ENCODE results near the gene SART1. TPM values are rescaled to one million over a fixed set of nuclear protein-coding genes. Genes with fewer than 3 reads are reported as not detected.
A peak's percentile ranks its signal among the peaks of the same experiment; 100 is the strongest.
"Not testable (repeated sequence)": the region's sequence is repeated elsewhere in the genome, so short reads cannot be mapped to it uniquely, and the experiment has no call there.

SART1 gene
- polyA plus RNA-seq, 6 donors from 2014 or later: 13.9 to 39.7 (median 18.3) TPM

- Mint-ChIP-seq H3K9me3 (no peaks in the 10 kb centered on the region), H3K27ac (no peak overlapping the region), H3K4me1 (peaks cover 0 to 6% (median 0%) of the 10 kb centered on the region in 3 donors), H3K4me3 (peak overlapping the region in 1 of 8 donors; percentile 20), H3K27me3 (peaks cover 0 to 27% (median 14%) of the 10 kb centered on the region in 3 donors), H3K36me3 (no peaks in the 10 kb centered on the region)
- DNase-seq (no peak), ATAC-seq (ENCODE audit: low read depth in 2 of 2) (no peak)
These were observed 51.6 kb downstream of the SART1 start for GRCh38 chr11:66012946-66013761.

GRCh38 chr11:66013762-66014100, 52.2 kb downstream of the SART1 start:
- H3K9me3 Mint-ChIP-seq: no peaks in the 10 kb centered on the region
- no peaks in the 10 kb centered on the region for H3K36me3 Mint-ChIP-seq
- peaks cover 0 to 6% (median 0%) of the 10 kb centered on the region in 3 donors for H3K4me1 Mint-ChIP-seq
- H3K27ac Mint-ChIP-seq: no peak overlapping the region
- ATAC-seq (ENCODE audit: low read depth in 2 of 2) (no peak), DNase-seq (no peak)
- H3K4me3 Mint-ChIP-seq: no peak overlapping the region
- peaks cover 0 to 27% (median 14%) of the 10 kb centered on the region in 3 donors for H3K27me3 Mint-ChIP-seq

GRCh38 chr11:66014804-66015453, 53.4 kb downstream of the SART1 start:
- no peak for DNase-seq
- H3K4me3 Mint-ChIP-seq: no peak overlapping the region
- no peaks in the 10 kb centered on the region for H3K36me3 Mint-ChIP-seq
- H3K9me3 Mint-ChIP-seq: no peaks in the 10 kb centered on the region
- ATAC-seq (ENCODE audit: low read depth in 2 of 2): no peak
- H3K27ac Mint-ChIP-seq: no peak overlapping the region
- peaks cover 0 to 27% (median 14%) of the 10 kb centered on the region in 3 donors for H3K27me3 Mint-ChIP-seq
- peaks cover 0 to 6% (median 0%) of the 10 kb centered on the region in 3 donors for H3K4me1 Mint-ChIP-seq

- H3K36me3 Mint-ChIP-seq: no peaks in the 10 kb centered on the region
- H3K4me1 Mint-ChIP-seq: peaks cover 4 to 5% (median 5%) of the 10 kb centered on the region in 3 donors
- no peak for ATAC-seq (ENCODE audit: low read depth in 2 of 2)
- peaks cover 0 to 32% (median 9%) of the 10 kb centered on the region in 3 donors for H3K27me3 Mint-ChIP-seq
- H3K9me3 Mint-ChIP-seq: no peaks in the 10 kb centered on the region
- H3K4me3 Mint-ChIP-seq: no peak overlapping the region
- no peak overlapping the region for H3K27ac Mint-ChIP-seq
- no peak for DNase-seq
These were observed 53.9 kb downstream of the SART1 start for GRCh38 chr11:66015454-66015881.

GRCh38 chr11:66015936-66016792, 54.6 kb downstream of the SART1 start:
- no peaks in the 10 kb centered on the region for H3K36me3 Mint-ChIP-seq
- peaks cover 4 to 5% (median 5%) of the 10 kb centered on the region in 3 donors for H3K4me1 Mint-ChIP-seq
- no peak overlapping the region for H3K4me3 Mint-ChIP-seq
- H3K27ac Mint-ChIP-seq: no peak overlapping the region
- DNase-seq: no peak
- H3K27me3 Mint-ChIP-seq: peaks cover 0 to 32% (median 8%) of the 10 kb centered on the region in 3 donors
- H3K9me3 Mint-ChIP-seq: no peaks in the 10 kb centered on the region
- ATAC-seq (ENCODE audit: low read depth in 2 of 2): no peak

- no peak for ATAC-seq (ENCODE audit: low read depth in 2 of 2)
- no peak for DNase-seq
- no peak overlapping the region for H3K4me3 Mint-ChIP-seq
- H3K4me1 Mint-ChIP-seq: peaks cover 4 to 6% (median 5%) of the 10 kb centered on the region in 3 donors
- no peak overlapping the region for H3K27ac Mint-ChIP-seq
- peaks cover 0 to 32% (median 8%) of the 10 kb centered on the region in 3 donors for H3K27me3 Mint-ChIP-seq
- H3K9me3 Mint-ChIP-seq: no peaks in the 10 kb centered on the region
- H3K36me3 Mint-ChIP-seq: no peaks in the 10 kb centered on the region
These were observed 55.3 kb downstream of the SART1 start for GRCh38 chr11:66016793-66017177.

GRCh38 chr11:66017321-66017720, 55.8 kb downstream of the SART1 start:
- ATAC-seq (ENCODE audit: low read depth in 2 of 2) (no peak), DNase-seq (no peak)
- H3K9me3 Mint-ChIP-seq: no peaks in the 10 kb centered on the region
- H3K27ac Mint-ChIP-seq: no peak overlapping the region
- no peak overlapping the region for H3K4me3 Mint-ChIP-seq
- peaks cover 5 to 11% (median 5%) of the 10 kb centered on the region in 3 donors for H3K4me1 Mint-ChIP-seq
- H3K27me3 Mint-ChIP-seq: peaks cover 0 to 29% (median 8%) of the 10 kb centered on the region in 3 donors
- H3K36me3 Mint-ChIP-seq: no peaks in the 10 kb centered on the region

- Mint-ChIP-seq H3K27me3 (peaks cover 4 to 20% (median 17%) of the 10 kb centered on the region in 3 donors), H3K9me3 (no peaks in the 10 kb centered on the region)
These were observed 58.7 kb downstream of the SART1 start for GRCh38 chr11:66020212-66020611.

GRCh38 chr11:66020618-66021357, 59.3 kb downstream of the SART1 start:
- H3K9me3 Mint-ChIP-seq: no peaks in the 10 kb centered on the region
- DNase-seq: no peak
- H3K4me1 Mint-ChIP-seq: peaks cover 10 to 17% (median 10%) of the 10 kb centered on the region in 3 donors
- no peaks in the 10 kb centered on the region for H3K36me3 Mint-ChIP-seq
- no peak overlapping the region for H3K4me3 Mint-ChIP-seq
- no peak overlapping the region for H3K27ac Mint-ChIP-seq
- H3K27me3 Mint-ChIP-seq: peaks cover 4 to 26% (median 17%) of the 10 kb centered on the region in 3 donors
- no peak for ATAC-seq (ENCODE audit: low read depth in 2 of 2)

More at GRCh38 chr11:66020212-66020611, 58.7 kb downstream of the SART1 start:
- Mint-ChIP-seq H3K4me3 (peak overlapping the region in 1 of 8 donors; percentile 70), H3K27ac (no peak overlapping the region), H3K36me3 (no peaks in the 10 kb centered on the region), H3K4me1 (peaks cover 10 to 17% (median 10%) of the 10 kb centered on the region in 3 donors)
- no peak for DNase-seq
- ATAC-seq (ENCODE audit: low read depth in 2 of 2): no peak

- ATAC-seq (ENCODE audit: low read depth in 2 of 2): peak; percentile 93
- DNase-seq: peak; percentile 71
- Mint-ChIP-seq H3K4me3 (peak overlapping the region in 5 of 8 donors; percentile 4 to 64 (median 32)), H3K4me1 (peaks cover 10 to 17% (median 10%) of the 10 kb centered on the region in 3 donors), H3K27me3 (peaks cover 4 to 28% (median 17%) of the 10 kb centered on the region in 3 donors), H3K27ac (peak overlapping the region in 3 of 6 donors; percentile 38 to 94 (median 47)), H3K36me3 (no peaks in the 10 kb centered on the region), H3K9me3 (no peaks in the 10 kb centered on the region)
These were observed 61.1 kb downstream of the SART1 start for GRCh38 chr11:66022401-66023185.

GRCh38 chr11:66023186-66023440, 61.6 kb downstream of the SART1 start:
- Mint-ChIP-seq H3K27me3 (peaks cover 4 to 32% (median 17%) of the 10 kb centered on the region in 3 donors), H3K4me1 (peaks cover 10 to 17% (median 10%) of the 10 kb centered on the region in 3 donors)
- H3K4me3 Mint-ChIP-seq; H3K27ac Mint-ChIP-seq; H3K9me3 Mint-ChIP-seq; DNase-seq; ATAC-seq (ENCODE audit: low read depth in 2 of 2); H3K36me3 Mint-ChIP-seq: not testable (repeated sequence)

GRCh38 chr11:66026017-66026529, 64.5 kb downstream of the SART1 start, which contains the start of gene CATSPER1:
CATSPER1 (minus strand) TSS chr11:66026479; CDS start chr11:66026379, 100 bp downstream.
- ATAC-seq (ENCODE audit: low read depth in 2 of 2): no peak
- H3K27me3 Mint-ChIP-seq: peaks cover 4 to 31% (median 17%) of the 10 kb centered on the region in 3 donors
- H3K9me3 Mint-ChIP-seq: no peaks in the 10 kb centered on the region
- H3K36me3 Mint-ChIP-seq: no peaks in the 10 kb centered on the region
- DNase-seq: no peak
- no peak within 1 kb of the TSS for H3K4me3 Mint-ChIP-seq
- H3K27ac Mint-ChIP-seq: peak within 1 kb of the TSS in 1 of 6 donors; percentile 18
- H3K4me1 Mint-ChIP-seq: peaks cover 5 to 12% (median 8%) of the 10 kb centered on the region in 3 donors
